ENCODE results near the gene INSYN1. TPM values are rescaled to one million over a fixed set of nuclear protein-coding genes. Genes with fewer than 3 reads are reported as not detected.

The INSYN1 gene
- total and polyA plus RNA-seq, 2 donors (not counting 3 experiments of a cell fraction or from before 2014, with no cell fraction given) = 0.18 to 0.58 TPM

GRCh38 chr15:73711526-73711925 lies 41.6 kb downstream of the INSYN1 start:
- H3K27ac ChIP-seq (ENCODE audit: insufficient read depth, low read depth, low read length) = peak overlapping the region; percentile 8
- intact Hi-C loops (cut with micrococcal nuclease) = no loop called here
- FAIRE-seq (no peak), DNase-seq (ENCODE audit: low read depth, low spot score) (no peak)
- H3K79me2 ChIP-seq (ENCODE audit: control insufficient read depth, insufficient read depth, low read length) = no peaks in the 10 kb centered on the region
- no peak overlapping the region for H3K9ac ChIP-seq (replicated peaks; ENCODE audit: extremely low read depth, insufficient read depth, low read length)
- dilution Hi-C loops (cut with MboI; ENCODE audit: extremely low pct_ligation_motif_present, low sequenced_read_pairs) = no loop called here
- ChIA-PET CTCF (interaction anchor here (0.9 to 1.9 kb wide), 5 partner anchors 11 to 75 kb away, joined by 3 to 8 read pairs (median 7); no protein-coding TSS in a partner anchor), POLR2A (no interaction called here)
- BruUV-seq (replicated peaks) = no TSS peak
- no peak overlapping the region for H3K4me2 ChIP-seq (ENCODE audit: insufficient read depth, low read length)
- TF ChIP-seq POLR2A (IDR thresholded peaks at IDR 0.05; ENCODE audit: low read depth, low read length) = no peak
- no peak for TF ChIP-seq GATA2 (IDR thresholded peaks at IDR 0.05; ENCODE audit: insufficient read depth, insufficient read length, low read depth, low read length)
- no peak for TF ChIP-seq MYC (IDR thresholded peaks at IDR 0.05; ENCODE audit: low read depth, low read length)
- no peak for TF ChIP-seq POLR2AphosphoS5 (IDR thresholded peaks at IDR 0.05; ENCODE audit: insufficient read depth, low read depth, low read length)
- TF ChIP-seq FOS (IDR thresholded peaks at IDR 0.05; ENCODE audit: borderline replicate concordance, insufficient read depth, low read length) = no peak
- TF ChIP-seq MAX (IDR thresholded peaks at IDR 0.05; ENCODE audit: insufficient read depth, insufficient read length) = no peak
- no peak for TF ChIP-seq JUN (IDR thresholded peaks at IDR 0.05; ENCODE audit: borderline replicate concordance, insufficient read depth, insufficient read length, low read depth)
- no peak for TF ChIP-seq EZH2 (IDR thresholded peaks at IDR 0.05; ENCODE audit: borderline replicate concordance, low read depth, low read length, severe bottlenecking)
- no peak for TF ChIP-seq CTCF (IDR thresholded peaks at IDR 0.05; ENCODE audit: extremely low read depth in 1 of 2, insufficient read depth in 1 of 2, low read depth in 1 of 2, low read length in 2 of 2)
- H3K27me3 ChIP-seq (ENCODE audit: control insufficient read depth in 2 of 2, insufficient read depth in 2 of 2, low read length in 2 of 2) = no peaks in the 10 kb centered on the region
- H4K20me1 ChIP-seq (replicated peaks; ENCODE audit: control insufficient read depth, extremely low read depth, insufficient read depth, low read length) = no peaks in the 10 kb centered on the region
- H3K9me3 ChIP-seq (replicated peaks; ENCODE audit: control insufficient read depth, insufficient read depth, low read length) = no peaks in the 10 kb centered on the region
- no peak overlapping the region for H2AFZ ChIP-seq (ENCODE audit: low read depth, low read length)
- H3K9me1 ChIP-seq (replicated peaks; ENCODE audit: control insufficient read depth, extremely low read depth, insufficient read depth, low read length) = no peaks in the 10 kb centered on the region
- H3K36me3 ChIP-seq (ENCODE audit: control insufficient read depth in 2 of 2, extremely low read depth in 1 of 2, insufficient read depth in 2 of 2, low read length in 2 of 2) = peaks cover 0 to 16% of the 10 kb centered on the region in 2 experiments
- H3K4me1 ChIP-seq (ENCODE audit: control insufficient read depth, extremely low read depth, insufficient read depth, low read length) = peaks cover 4% of the 10 kb centered on the region
- H3K4me3 ChIP-seq (replicated peaks in 1 of 3; ENCODE audit: insufficient read depth in 1 of 3, low read depth in 1 of 3, low read length in 3 of 3) = no peak overlapping the region

Data from endothelial cell of umbilical vein (primary cell).